DMS114 treated with DMSO at 0.1 percent for 48 hours (cell line): ENCODE data around the gene MED12.
"Not testable (repeated sequence)": the region's sequence is repeated elsewhere in the genome, so short reads cannot be mapped to it uniquely, and the experiment has no call there.

Source experiments
- DNase-seq: peaks from one replicate; lab custom pipeline; 2025; ENCODE audit not compliant: unreplicated experiment; lab: John Stamatoyannopoulos, UW

MED12 gene

DNA sequence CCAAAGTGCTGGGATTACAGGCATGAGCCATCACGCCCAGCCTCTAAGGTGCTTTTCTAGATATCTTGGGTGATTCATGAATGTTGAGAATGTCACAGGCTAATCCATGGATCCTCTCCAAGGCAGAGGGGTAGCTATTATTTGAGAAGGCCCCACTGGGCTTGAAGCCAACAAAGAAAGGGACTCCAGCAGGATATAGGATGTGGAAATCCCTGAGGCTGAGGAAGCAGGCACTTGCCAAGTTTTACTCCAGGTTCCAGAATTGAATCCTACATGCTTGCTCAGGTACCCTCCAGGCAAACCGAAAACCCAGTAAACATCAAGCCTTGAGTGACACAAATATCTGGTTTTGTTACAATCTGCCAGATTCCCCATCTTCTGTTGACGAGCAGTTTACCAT is 42.1 kb downstream of the MED12 start:
- no peak for DNase-seq

DNA sequence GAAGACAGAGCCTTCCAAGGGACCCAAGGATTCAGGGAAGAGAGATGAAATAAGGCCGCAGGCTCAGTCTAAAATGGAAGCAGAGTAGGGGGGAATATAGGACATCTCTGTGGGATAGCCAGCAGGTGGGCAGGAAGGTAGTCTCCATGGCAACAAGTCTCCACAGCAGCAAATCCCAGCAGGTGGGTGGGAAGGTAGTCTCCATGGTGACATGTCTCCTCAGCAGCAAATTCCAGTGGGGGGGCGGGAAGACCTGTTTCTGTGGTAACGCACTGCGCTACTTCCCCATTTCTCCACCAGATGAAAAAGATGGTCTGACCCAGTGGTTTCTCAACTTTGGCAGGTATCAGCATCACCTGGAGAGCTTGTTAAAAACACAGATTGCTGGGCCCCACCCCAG is 44.6 kb downstream of the MED12 start:
- DNase-seq: no peak

DNA sequence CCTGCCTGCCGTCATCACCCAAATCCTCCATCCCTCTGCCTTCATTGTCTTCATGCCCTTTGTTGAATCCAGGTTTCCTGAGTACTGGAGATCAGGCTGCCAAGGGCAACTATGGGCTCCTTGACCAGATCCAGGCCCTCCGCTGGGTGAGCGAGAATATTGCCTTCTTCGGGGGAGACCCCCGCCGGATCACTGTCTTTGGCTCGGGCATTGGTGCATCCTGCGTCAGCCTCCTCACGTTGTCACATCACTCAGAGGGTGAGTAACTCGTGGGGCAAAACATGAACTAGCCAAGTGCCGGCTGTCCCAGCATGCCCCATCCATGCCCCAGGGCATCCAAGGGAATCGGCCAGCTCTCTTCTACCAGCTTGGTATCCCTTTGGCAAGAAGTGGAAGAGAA is 45.7 kb downstream of the MED12 start:
- DNase-seq: no peak

DNA sequence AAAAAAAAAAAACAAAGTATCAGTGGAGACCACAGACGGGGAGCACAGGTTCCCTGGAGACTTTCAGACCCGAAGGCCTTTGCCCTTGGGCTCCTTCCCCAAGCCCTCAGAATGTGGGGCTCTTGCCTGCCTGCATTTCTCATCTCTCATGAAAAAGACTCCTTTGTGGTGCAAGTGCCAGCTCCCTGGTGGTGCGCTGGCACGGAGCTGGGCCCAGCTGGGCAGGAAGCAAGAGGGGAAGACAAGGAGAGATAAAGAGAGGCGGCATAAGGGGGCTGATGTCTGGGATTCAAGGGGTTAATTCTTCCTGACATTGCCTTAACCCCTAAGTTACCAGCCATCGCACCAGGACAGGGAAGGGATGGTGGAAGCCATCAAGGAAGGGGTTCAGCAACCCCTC is 48.1 kb downstream of the MED12 start:
- DNase-seq: no peak

DNA sequence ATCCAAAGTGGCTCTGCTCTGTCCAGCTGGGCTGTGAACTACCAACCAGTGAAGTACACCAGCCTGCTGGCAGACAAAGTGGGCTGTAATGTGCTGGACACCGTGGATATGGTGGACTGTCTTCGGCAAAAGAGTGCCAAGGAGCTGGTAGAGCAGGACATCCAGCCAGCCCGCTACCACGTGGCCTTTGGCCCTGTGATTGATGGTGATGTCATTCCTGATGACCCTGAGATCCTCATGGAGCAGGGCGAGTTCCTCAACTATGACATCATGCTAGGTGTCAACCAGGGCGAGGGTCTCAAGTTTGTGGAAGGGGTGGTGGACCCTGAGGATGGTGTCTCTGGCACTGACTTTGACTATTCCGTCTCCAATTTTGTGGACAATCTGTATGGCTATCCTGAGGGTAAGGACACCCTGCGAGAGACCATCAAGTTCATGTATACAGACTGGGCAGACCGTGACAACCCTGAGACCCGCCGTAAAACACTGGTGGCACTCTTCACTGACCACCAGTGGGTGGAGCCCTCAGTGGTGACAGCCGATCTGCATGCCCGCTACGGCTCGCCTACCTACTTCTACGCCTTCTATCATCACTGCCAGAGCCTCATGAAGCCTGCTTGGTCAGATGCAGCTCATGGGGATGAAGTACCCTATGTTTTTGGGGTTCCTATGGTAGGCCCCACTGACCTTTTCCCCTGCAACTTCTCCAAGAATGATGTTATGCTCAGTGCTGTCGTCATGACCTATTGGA is 48.8 kb downstream of the MED12 start:
- DNase-seq: no peak

DNA sequence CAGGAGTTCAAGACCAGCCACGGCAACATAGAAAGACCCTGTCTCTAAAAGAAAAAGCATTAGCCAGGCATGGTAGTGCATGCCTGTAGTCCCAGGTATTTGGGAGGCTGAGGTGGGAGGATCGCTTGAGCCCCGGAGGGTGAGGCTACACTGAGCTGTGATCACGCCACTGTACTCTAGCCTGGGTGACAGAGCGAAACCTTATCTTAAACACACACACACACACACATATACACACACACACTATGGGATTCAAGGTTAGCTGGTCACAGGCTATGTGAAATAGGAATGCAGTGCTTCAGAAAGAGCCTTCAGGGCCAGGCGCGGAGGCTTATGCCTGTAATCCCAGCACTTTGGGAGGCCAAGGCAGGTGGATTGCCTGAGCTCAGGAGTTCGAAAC is 49.7 kb downstream of the MED12 start:
- DNase-seq: no peak

GRCh38 chrX:71169586-71169985 is 51.2 kb downstream of the MED12 start:
- no peak for DNase-seq

DNA sequence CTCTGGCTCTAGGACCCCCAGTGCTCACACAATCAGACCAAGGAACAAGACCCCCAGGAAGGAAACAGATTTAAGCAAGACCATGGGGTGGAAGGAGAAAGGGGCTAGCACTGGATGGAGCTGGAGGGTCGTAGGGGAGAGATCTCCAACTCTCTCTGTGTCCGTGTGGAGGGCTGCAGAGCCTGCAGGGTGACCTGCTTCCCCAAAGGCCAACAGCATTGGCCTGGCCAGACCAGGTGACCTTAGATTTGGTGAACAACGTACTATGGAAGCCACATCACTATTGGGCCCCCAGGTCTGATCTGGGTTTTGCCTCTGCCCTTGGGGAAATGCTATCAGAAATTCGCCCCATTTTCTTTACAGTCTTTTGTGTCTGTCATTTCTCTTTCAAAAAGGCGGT is 52.3 kb downstream of the MED12 start:
- DNase-seq: no peak

- no peak for DNase-seq
Observed at GRCh38 chrX:71171110-71171801, 52.9 kb downstream of the MED12 start.

DNA sequence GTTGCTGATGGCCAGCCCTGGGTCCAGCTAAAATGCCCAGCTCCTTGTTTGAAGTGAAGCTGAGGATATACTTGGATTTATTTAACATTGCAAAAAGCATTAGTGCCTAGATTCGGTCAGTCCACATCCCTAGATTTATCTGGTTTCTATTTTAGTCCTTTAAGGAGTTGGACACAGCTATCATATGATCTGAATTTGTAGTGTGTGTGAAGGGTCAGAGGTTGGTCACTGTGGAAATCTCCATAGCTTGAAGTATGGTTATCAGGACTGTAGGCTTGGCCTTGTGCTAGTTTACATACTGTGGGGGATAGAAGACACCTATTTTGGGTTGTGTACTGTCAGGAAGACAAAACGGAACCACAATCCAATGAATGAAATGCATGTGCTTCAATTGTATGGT is 55.0 kb downstream of the MED12 start:
- no peak for DNase-seq

DNA sequence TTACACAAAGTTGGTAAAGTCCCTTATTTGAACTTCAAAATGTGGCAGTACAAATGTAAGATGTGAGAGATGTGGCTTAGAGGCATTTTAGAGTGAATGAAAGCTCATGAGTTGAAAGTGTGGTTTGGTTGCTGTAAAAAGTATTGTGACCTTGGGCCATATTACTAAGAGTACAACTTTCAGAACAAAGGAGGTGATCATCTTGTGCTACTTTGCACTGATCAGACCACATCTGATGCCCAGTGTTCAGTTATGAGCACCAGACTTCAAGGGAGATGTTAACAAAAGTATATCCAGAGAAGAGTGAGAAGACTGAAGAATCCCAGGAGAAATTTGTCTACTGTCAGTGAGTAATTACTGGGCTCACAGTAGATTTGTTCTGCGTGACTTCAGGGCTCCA is 56.4 kb downstream of the MED12 start:
- DNase-seq: no peak

DNA sequence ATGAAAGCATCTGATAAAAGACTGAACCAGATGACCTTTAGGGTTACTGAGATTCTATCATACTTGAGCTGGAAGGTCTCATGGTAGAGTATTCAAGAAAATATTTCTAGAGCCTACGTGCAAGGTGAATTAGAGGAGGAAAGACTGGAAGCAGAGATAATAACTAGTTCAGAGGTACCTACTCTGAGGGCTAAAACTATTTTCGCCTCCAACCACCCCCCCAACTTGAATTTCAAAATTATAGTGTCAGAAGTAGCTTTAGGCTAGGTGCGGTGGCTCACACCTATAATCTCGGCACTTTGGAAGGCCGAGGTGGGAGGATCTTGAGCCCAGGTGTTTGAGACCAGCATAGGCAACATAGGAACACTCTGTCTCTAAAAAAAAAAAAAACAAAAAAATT is 57.1 kb downstream of the MED12 start:
- DNase-seq: no peak

GRCh38 chrX:71177327-71177726 is 58.9 kb downstream of the MED12 start:
- no peak for DNase-seq

DNA sequence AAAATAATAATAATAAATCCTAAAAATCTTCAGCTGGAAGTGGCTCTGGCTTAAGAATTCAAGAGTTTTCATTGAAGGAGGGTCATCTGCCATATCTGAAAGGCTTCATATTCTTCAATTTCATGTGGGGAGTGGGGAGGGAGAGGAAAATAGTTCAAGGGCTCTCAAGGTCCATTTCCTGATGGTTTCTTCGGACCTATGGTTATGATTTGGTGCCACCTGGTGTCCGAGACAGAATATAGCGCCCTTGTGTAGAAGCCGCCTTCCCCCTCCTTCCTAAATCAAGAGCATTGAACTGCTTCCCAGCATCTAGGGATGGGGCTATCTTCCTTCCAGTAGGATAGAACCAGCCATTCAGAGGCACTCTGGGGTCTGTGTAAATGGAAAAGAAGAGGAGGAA is 60.5 kb downstream of the MED12 start:
- DNase-seq: peak; percentile 29

GRCh38 chrX:71180579-71181265 is 62.3 kb downstream of the MED12 start:
- not testable (repeated sequence) for DNase-seq

DNA sequence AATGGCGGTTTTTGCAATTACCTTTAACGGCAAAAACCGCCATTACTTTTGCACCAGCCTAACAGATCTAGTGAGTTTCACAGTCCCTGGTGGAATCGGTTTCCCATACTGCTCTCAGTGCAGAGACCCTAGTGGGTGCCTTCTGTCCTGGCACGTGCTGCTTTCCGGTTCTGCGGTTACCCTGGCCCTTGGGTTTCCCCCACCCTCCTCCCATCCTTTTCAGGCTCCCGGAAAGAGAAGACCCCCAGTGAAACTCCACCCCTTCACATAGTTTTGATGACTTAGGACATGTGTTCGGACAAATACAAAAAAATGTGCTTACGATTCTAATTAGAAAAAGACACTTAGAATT is 63.1 kb downstream of the MED12 start:
- DNase-seq: no peak

DNA sequence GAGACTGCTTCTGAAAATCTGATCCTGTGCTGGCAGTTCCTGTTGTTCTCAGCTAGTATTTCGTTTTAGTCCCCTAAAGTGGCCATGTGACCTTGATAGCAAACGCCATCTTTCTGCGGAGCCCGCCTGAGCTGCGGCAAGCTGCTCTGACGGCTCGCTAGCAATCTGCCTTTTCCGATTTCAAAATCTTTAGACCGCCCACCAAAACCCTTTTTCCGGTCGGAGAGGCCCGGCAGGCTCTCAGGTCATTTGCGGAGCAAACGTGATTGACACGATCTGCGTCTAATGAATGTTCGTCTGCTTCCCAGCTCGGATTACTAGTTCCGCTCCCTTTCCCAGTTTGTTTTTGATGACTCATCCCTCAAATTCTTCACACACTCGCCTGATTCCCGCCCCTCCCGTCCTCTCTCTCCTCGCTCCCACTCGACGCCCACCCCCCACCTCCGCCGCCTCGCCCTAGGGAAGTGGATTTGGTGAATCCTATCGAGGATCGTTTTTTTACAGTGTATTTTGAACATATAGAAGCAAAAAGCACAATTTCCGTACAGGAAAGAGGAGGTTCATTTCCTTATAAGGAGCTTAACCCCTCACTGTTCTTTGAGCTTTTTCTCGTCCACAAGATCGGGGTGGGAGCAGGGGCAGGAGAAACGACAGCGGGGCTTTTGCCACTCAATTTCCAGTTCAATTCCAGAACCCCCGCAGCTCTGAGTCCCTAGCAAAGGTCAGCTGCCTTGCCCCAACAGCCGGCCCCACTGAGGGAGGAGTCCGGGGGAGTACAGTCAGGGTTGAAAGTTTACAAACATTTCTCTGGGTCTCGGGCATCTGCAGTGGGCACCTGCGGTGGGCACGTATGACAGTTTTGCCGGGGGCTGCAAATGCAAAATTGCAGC is 63.8 kb downstream of the MED12 start:
- DNase-seq: peak; percentile 92

DNA sequence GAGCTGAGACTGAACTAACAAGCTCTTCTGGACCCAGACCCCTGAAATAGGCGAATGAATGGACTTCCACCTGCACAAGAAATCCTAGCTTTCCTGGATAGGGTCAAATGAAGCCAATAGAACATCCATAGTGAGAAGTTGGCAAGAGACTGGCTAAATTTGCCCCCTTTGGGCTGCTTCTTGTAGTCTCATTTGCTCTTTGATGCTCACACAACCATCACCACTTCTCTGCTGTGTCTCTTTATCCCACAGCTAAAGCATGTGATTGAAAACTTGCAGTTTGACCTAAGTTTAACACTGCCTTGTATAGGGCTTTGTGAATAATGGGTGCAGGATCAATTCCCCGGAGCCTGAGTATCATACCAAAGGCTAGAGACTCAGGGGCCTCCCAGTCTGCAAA is 64.5 kb downstream of the MED12 start:
- no peak for DNase-seq

DNA sequence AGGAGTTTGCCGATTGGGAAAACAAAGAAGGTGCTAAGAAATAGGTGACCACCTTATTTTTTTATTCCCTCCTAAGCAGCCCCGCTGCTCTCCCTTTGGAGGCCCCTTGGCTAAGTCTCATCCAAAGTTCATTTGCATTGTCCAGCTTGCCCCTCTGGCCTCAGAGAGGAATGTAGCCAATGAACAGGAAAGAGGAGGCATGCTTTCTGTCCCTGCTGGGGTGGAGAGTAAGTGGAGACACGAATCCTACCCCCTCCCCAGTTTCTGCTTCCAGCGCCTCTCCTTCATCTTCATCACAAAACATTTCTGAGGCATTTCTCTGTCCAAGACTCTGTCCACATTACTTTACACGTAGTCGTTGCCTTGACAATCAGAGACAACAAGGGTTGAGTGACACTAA is 64.9 kb downstream of the MED12 start:
- DNase-seq: no peak

GRCh38 chrX:71184092-71184491 is 65.7 kb downstream of the MED12 start:
- DNase-seq: no peak

- DNase-seq: no peak
Observed at GRCh38 chrX:71184803-71185495, 66.6 kb downstream of the MED12 start.
